ENCODE results near the gene KIAA0319L.

Gene KIAA0319L

DNA sequence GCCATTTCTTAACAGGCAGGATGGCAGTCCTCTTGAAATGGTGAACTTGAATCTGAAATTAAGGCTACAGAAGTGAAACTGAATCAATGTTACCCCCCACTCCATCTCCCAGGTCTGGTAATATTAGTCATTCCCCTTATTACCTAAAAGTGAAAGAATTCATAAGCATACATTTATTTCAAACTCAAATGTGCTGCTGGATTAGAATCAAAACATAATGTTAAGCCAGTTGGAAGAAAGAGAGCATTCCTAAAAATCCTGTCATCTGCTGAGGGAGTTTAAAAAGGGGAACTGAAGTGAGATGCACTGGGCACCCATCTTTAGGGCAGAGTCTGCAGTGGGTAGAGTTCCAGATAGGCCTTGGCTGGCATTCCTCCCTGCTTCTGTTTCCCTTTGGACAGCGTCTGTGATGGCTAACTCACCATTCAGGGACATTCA lies 17.4 kb downstream of the KIAA0319L start:
- DNase-seq = peak in 5 of 58 donors; percentile 11 to 54 (median 18)

DNA sequence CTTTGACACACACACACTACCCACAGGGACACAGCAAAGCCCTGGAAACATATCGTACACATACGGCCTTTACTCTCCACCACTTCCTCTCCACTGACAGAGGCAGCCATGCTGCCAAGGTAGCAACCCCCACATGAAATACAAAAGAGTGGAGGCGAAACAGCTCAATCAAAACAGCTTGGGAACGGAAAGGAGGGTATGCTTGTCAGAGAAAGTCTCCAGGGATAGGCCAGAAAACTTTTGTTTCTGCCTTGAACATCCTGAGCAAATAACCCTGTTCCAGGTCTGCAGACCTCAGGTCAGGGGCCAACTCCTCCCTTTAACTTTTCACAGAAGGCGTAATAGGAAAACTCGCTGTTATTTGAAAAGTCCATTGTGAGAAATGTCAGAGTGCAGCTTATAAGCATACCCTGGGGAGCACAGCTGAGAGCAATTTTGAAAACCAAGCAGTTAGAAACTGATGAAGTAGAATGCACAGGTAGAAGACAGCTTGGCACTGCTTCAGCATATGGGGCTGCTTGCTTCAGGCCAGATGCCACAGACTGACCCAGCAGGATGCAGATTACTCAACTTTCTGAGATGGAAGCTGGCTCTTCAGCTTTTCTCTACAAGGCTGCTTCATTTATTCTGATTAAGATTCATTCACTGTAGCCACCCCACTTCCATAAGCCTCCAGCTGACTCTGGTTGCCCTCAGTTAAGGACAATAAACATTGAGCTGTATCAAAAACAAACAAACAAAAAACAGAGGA lies 18.0 kb downstream of the KIAA0319L start:
- peak in 1 of 58 donors; percentile 14 for DNase-seq

DNA sequence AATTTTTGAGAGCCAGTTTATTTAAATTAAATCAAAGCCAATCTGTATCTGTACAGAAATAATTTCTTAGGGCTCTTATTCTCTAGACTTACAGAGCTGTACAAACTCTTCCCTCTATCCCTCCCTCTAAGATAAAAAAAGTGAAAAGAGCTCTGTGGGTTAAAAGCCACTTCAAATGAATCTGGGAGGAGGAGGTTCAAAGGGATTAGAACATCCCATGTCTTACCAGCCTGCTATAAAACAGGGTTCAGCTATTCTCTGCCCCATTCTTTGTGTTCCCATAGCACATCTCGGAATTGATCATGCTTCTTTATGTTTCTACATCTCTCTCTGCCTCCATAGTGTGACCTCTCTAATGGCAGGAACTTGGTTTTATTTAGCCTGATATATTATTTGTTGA lies 19.4 kb downstream of the KIAA0319L start:
- DNase-seq = no peak

DNA sequence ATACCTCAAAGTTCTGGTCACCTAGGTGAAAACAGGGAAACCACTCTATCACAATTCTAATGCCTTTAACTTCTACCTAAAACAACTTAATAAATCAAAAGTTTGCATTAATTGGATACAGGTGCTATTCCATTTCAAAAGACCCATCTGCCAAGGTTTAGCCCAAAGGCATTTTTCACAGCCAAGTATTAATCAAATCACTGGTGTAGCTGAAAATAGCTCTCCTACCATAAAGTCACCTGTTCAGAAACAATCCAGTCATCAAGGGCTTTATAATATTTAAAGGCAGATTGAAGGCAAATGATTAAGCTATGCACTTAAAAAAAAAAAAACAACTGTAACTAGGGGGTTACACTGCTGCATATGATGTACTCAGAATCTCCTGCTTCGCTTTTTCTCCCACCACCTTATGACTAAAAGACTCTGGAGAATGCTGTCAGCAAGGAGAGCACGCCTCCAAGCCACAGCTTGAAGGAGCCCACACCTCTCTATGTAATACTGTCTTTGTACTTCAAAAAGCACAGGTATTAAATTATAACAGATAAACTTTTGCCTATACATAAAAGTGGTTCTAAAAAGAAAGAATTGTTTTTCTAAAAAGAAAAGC lies 20.5 kb downstream of the KIAA0319L start:
- DNase-seq = peak in 1 of 58 donors; percentile 7

DNA sequence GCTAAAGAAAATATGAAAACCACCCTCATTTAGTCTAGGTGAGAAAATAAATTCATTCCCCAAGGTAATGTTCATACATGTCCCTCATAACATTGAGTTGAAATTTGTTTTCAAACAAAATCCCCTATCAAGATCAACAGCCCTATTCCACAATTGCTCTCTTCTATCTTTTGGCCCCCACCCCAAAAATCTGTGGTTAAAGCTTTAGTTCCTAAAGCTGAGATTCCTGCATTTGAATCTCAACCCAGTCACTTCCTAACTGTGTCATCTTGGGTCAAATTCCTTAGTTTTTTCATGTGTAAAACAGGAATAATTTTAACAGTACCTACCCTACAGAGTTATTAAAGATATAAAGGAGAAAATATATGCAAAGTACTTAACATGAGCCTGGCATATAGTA lies 22.0 kb downstream of the KIAA0319L start:
- no peak for DNase-seq

DNA sequence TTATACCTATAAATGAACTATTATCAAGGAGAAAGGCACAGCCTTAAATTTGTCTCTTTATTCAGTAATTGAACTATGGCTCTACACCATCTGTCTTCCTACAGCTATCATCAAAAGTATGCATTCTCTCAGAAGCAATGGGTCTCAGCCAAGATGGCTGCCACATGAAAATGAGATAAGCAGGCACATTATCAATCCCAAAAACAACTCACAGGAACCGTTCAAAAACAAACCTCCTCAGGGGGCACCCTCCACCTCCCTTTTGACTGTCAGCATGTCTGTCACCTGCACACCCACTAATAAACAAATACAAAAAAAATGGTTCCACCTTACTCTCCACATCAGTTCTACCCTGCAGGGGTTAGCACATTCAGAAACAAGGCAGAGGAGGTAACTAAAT lies 23.6 kb downstream of the KIAA0319L start:
- no peak for DNase-seq

DNA sequence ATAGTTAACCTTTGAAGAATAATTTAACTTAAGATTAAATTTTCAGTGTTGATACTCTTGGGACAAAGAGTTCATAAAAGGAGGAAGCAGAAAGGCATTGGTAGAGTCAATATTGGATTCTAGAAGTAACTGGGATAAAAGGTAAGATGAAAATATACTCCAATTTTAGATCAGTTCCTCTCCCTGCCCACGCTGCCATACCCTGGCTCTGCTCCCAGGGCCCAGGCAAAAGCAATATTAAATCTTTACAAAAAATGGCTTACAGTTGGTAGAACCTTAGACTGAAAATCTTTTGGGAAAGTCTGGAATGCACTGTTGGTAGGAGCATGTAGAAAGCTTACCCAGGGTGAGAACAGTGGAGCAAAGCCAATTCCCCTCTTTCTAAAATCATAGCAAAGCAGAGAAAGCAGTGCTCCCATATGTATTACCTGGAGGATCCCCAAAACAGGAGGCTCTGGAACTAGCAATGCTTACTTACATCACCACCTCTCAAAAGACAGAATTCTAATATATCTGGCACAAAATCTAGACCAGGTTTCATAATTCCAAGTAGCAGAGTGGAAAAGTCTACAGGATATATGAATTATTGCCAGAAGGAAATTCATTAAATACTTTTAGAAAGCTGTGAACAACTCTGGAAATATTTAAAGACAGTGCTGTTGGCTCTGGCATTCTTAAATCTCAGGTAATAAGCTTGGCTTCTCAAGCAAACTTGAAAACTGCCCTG lies 24.5 kb downstream of the KIAA0319L start:
- peak in 8 of 58 donors; percentile 1 to 78 (median 11) for DNase-seq

DNA sequence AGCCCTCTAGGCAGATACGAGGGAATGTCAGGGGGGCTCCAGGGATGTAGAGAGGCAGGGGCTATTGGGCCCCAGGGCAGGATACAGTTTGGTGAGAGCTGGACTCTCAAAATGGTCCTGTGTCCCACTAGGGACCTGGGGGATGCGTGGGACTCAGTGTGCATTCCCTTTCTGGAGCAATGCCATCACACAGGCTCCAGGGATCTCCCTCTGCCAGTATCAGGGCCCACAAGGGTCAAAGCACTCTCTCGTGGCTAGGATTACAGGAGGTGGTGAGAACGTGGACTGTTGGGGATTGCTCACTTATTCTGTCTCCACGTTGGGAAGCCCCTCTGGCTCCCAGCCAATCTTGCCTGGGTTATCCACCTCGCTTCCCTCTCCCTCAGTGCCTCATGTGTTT lies 25.8 kb downstream of the KIAA0319L start:
- DNase-seq = no peak

DNA sequence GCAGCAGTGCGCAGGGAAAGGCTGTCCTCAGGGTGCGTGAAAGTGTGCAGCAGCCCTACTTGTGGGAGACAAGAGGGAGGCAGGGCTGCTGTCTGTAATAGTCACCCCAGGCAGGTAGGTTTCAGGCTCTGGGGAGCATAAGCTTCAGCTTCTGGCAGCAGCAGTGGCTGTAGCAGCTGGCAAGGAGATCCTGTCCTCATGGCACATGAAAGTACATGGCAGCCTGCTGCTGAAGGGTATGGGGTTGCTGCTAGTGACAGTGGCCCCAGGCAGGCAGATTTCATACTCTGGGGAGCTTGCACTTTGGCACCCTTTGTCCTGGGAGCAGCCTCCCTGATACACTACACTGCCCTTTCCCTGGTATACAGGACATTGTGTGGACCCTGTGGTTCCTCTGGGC lies 26.3 kb downstream of the KIAA0319L start:
- no peak for DNase-seq

DNA sequence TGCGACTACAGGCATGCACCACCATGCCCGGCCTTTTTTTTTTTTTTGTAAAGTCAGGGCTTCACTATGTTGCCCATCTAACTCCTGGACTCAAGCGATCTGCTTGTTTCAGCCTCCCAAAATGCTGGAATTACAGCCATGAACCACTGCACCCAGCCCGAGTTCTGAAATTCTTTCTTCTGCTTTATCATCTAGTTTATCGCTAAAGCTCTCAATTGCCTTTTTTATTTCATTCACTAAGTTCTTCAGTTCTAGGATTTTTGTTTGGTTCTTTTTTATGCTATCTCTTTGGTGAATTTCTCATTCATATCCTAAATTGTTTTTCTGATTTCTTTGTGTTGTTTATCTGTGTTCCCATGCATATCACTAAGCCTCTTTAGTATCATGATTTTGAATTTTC lies 27.0 kb downstream of the KIAA0319L start:
- no peak for DNase-seq

DNA sequence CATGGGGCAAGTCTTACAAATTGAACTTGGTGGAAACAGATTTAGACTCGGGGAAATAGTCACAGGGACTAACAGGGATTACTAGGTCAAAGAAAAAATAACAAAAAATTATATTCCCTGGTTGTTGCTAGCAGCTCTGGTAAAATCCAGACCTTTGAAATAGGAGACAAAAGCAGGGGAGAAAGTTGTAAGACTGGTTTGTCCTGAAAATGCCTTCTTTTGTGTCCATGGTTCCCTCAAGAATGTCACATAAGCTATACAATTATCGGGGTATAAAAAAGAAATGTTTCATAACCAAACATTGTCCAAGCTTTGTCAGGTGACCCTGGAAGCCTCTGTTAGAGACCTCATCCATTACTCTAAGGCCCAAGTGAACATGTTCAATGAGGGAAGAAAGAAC lies 33.1 kb downstream of the KIAA0319L start:
- DNase-seq = no peak

DNA sequence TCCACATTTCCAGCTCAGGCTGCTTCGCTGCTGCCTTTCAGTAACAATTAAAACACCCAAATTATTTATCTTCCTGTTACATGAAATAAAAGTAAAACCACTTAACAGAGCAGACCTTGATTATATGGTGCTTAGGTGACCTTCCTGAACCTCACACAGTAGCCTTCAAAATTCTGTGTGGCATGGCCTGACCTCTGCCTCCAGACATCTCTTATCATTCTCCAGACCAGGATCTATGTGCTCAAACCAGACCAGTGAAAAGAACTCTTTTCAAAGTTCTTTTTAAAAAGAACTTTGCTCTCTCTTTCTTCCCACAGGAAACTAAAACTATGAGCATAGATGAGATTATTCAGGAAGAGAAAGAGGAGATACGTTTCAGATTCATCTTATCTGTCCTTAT lies 37.8 kb downstream of the KIAA0319L start:
- DNase-seq = no peak

DNA sequence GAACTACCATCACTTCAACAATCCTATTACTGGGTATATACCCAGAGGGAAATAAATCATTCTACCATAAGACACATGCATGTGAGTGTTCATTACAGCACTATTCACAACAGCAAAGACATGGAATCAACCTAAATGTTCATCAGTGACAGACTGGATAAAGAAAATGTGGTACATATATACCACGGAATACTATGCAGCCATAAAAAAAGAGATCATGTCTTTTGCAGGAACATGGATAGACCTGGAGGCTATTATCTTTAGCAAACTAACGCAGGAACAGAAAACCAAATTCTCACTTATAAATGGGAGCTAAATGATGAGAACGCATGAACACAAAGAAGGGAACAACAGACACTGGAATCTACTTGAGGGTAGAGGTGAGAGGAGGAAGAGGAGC lies 39.0 kb downstream of the KIAA0319L start:
- DNase-seq = no peak

DNA sequence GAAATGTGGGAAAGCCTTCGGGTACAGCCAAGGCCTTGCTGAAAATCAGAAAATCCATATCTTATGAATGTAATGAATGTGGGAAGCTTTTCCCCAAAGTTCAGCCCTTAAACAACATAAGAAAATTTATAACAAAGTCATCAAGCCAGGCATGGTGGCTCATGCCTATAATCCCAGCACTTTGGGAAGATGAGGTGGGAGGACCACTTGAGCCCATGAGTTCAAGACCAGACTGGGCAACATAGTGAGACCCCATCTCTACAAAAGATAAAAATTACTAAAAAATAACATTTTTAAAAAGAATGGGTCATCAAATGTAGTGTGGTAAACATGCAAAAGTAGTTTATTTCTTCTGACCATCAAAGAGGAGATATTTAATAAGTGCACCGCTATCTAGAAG lies 45.9 kb downstream of the KIAA0319L start:
- DNase-seq = no peak

DNA sequence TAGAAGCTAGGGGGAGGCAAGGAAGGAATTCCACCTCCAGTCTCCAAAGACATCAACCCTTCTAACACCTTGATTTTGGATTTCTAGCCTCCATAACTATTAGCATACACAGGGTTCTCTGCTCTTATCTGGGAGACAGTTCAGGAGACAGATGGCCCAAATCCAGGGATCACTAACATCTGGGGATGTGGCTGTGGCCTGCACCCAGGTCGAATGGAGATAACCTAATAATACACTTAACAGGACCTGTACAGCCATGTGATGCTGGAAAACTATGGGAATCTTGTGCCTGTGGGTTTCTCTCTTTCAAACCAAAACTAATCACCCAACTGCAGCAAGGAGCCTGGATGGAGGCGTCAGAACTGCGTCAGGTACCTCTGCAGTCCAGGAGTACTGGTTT lies 47.6 kb downstream of the KIAA0319L start:
- no peak for DNase-seq

DNA sequence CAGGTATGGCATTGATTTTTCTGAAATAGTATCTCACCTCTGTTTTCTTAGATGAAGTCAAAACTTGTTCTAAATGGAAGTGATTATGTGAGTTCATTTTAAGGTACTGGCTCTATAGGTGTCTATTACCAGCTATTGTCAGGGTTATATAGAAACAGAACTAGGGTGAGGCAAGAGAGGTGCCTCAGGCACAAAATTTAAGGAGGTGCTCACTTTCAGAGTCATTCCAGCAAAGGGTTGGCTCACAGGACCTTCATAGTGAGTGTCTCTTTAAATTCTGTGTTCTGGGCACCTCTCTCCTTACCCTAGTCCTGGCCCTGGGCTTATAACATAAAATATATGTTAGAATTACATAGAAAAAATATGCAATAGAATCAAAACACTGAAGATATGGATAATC lies 49.3 kb downstream of the KIAA0319L start:
- DNase-seq = no peak

DNA sequence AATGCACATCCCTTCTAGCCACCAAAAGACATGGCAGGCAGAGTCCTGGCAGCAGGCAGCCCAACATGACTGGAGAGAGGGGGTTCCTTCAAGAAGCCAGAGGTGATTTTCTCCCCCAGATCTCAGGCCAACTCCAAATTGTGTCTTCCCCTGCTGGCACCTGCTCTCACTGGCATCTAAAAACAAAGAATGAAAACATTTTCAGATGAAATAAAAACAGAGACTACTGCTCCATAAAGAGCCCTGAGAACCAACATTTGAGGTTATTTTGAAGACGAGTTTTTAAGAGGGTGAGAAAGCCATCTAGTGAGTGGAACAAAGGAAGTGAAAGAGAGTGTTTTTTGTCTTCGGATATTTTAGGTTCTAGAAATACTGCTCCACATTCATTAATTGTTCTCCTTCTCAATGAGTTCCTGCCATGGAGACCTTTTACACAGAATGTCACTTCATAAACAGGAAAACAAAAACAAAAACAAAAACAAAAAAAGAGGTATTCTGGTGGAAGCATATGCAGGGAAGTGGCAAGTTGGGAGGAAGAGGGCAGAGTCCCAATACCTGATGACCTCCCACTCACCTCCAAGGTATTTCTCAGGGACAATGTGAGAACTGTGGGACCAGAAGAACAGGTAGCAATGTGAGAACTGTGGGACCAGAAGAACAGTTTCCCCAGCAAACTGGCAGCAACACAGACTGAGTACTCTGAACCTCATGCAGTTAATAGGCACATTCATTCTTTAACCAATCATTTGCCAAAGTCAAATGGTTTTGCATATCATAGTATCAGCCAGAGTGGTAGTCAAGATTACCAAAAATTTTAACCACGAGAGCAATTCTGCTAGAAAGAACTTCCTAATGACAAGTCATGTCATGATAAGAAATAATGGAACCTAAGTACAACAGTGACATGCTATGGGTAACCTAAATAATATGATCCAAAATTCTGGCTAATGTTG lies 50.0 kb downstream of the KIAA0319L start:
- no peak for DNase-seq

DNA sequence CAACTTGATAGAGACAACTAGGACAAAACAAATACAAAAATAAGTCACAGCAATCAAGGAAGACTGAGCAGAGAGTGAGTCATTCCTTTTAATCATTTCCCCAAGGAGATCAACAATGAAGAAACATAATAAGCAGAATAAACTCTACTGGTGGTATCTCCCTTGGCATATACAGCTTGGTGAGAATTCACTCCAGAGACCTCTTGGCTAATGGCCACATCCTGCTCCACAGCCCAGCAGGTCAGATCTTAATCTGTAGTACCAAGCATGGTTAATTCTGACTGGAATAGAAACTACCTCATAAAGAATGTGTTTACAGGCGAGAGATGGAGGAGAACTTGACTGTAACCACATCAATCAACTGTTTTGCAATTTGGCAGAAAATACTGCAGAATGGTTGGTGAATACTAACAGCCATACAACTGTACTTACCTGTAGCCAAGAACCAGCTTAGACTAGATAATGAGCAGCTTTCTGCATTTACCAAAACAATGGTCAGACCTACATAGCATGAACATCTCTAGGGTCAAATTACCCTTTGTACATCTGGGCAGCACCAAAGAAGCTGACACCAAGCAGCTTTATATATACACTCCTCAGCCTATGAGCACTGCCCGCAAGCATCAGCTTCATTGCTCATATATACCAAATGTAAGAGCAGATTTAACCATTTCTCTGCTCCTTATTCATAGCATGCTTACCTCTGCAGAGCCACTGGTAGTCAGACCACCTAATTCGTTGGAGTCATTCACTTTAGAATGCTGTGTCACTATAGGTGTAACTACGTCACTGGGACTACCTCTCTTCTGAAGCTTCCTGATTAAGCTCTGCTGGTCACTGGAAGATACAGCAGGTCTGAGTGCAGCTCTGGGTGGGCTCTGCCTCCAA lies 51.0 kb downstream of the KIAA0319L start:
- DNase-seq = no peak

DNA sequence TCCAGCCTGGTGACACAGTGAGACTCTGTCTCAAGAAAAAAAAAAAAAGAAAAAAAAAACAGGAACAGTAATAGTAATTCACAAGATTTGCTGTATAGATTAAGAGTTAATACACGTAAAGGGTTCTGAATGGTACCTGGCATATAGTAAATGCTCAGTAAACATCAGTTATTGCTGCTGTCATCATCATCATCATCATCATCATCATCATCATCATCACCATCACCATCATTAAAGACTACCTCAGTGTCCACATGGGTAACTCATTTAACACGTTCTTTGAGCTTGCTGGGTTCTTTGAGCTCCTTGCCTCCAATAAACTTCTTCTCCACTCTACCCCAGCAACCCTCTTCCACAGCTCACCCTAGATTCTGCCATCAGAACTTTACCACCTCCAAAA lies 55.0 kb downstream of the KIAA0319L start:
- no peak for DNase-seq

DNA sequence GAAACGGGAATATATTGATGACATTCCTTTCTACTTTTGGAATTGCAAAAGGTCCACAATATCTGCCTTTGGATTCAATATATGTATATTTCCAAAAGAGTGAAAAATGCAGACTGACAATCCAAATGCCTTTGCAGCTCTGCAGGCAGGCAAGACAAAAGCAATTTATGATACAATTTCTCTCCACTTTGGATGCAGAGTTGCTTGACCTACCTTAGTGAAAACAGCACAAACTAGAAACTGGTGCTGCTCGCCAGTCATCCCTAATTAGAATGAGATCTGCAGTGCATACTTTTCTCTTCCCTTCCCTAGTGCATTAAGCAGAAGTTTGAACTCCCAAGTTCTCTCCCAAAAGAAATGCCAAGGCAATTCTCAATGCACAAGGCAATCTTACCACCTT lies 56.8 kb downstream of the KIAA0319L start:
- DNase-seq = no peak

Data from anterior cingulate cortex (tissue), 58 donors.